Neuronal stem cell (in vitro differentiated cells): ENCODE measurements around the gene FCMR.
"Not testable (repeated sequence)": the region's sequence is repeated elsewhere in the genome, so short reads cannot be mapped to it uniquely, and the experiment has no call there.

Source experiments
- DNase-seq: peaks from one replicate; pipeline ENCODE4 v3.0.0-alpha.2; 2013; ENCODE audit warnings: low spot score
- H2AFZ ChIP-seq: one replicate; pipeline ENCODE4 v1.6.1; 2013; ENCODE audit warnings: mild to moderate bottlenecking, low read length, inconsistent platforms
- H2AK5ac ChIP-seq: 2 replicates; pipeline ENCODE4 v1.6.1; 2013; ENCODE audit warnings: low read depth, mild to moderate bottlenecking, inconsistent platforms, low read length, moderate library complexity, mixed read lengths
- H2BK120ac ChIP-seq: 2 replicates; pipeline ENCODE4 v1.6.1; 2013; ENCODE audit warnings: low read depth, mild to moderate bottlenecking, inconsistent platforms, low read length, moderate library complexity, mixed read lengths
- H2BK12ac ChIP-seq: one replicate; pipeline ENCODE4 v1.6.1; 2013; ENCODE audit warnings: low read length, inconsistent platforms
- H2BK15ac ChIP-seq: 2 replicates; pipeline ENCODE4 v1.6.1; 2013; ENCODE audit warnings: mild to moderate bottlenecking, low read length, inconsistent platforms, mixed read lengths
- H2BK5ac ChIP-seq: one replicate; pipeline ENCODE4 v1.6.1; 2013; ENCODE audit warnings: inconsistent platforms, mild to moderate bottlenecking, low read length, moderate library complexity
- H3K14ac ChIP-seq: one replicate; pipeline ENCODE4 v1.6.1; 2013; ENCODE audit warnings: low read length, inconsistent platforms
- H3K18ac ChIP-seq: 2 replicates; pipeline ENCODE4 v1.6.1; 2013; ENCODE audit warnings: low read length, inconsistent platforms
- H3K23ac ChIP-seq: 2 replicates; pipeline ENCODE4 v1.6.1; 2013; ENCODE audit warnings: low read depth, mild to moderate bottlenecking, mixed read lengths, low read length, inconsistent platforms; ENCODE audit not compliant: poor library complexity
- H3K27ac ChIP-seq: replicated peaks from 3 replicates; pipeline ENCODE4 v1.5.1; 2013; ENCODE audit warnings: low read length, inconsistent platforms
- H3K27me3 ChIP-seq, 3 experiments: 2 replicates each; pipeline ENCODE4 v1.6.1; 2013; ENCODE audit warnings: low read length in 3 of 3, mild to moderate bottlenecking in 2 of 3, inconsistent platforms in 1 of 3, low read depth in 1 of 3, mixed read lengths in 1 of 3, moderate library complexity in 1 of 3; ENCODE audit not compliant: control insufficient read depth in 3 of 3, insufficient read depth in 3 of 3
- H3K36me3 ChIP-seq, 2 donors: replicated peaks in 1 of 2; 2 replicates each; pipeline ENCODE4 v1.6.1; 2013; ENCODE audit warnings: low read length in 2 of 2; ENCODE audit not compliant: control insufficient read depth in 2 of 2, insufficient read depth in 2 of 2
- H3K4ac ChIP-seq: 2 replicates; pipeline ENCODE4 v1.6.1; 2013; ENCODE audit warnings: inconsistent platforms, mild to moderate bottlenecking, low read length, moderate library complexity
- H3K4me1 ChIP-seq, 2 donors: 1 replicate in 1 of 2; 2 replicates in 1 of 2; pipeline ENCODE4 v1.6.1; 2013; ENCODE audit warnings: low read length in 2 of 2, low read depth in 1 of 2; ENCODE audit not compliant: control insufficient read depth in 2 of 2, insufficient read depth in 1 of 2
- H3K4me2 ChIP-seq: one replicate; pipeline ENCODE4 v1.6.1; 2013; ENCODE audit warnings: mild to moderate bottlenecking, low read length, inconsistent platforms; ENCODE audit not compliant: insufficient read depth, poor library complexity, severe bottlenecking
- H3K4me3 ChIP-seq, 2 donors: 2 replicates each; pipeline ENCODE4 v1.5.1; 2013; ENCODE audit warnings: low read length in 2 of 2, mild to moderate bottlenecking in 2 of 2, inconsistent platforms in 1 of 2, moderate library complexity in 1 of 2
- H3K79me1 ChIP-seq: one replicate; pipeline ENCODE4 v1.6.1; 2013; ENCODE audit warnings: low read depth, mild to moderate bottlenecking, inconsistent platforms, low read length, moderate library complexity
- H3K9ac ChIP-seq: one replicate; pipeline ENCODE4 v1.6.1; 2013; ENCODE audit warnings: mild to moderate bottlenecking, low read depth, low read length, inconsistent platforms; ENCODE audit not compliant: poor library complexity
- H3K9me3 ChIP-seq, 2 donors: replicated peaks in 1 of 2; 2 replicates each; pipeline versions ENCODE3 to v1.6.1; 2013; ENCODE audit warnings: low read length in 2 of 2, mild to moderate bottlenecking in 2 of 2, inconsistent platforms in 1 of 2, low read depth in 1 of 2, mixed read lengths in 1 of 2, moderate library complexity in 1 of 2; ENCODE audit not compliant: control insufficient read depth in 2 of 2, insufficient read depth in 1 of 2
- H4K8ac ChIP-seq: one replicate; pipeline ENCODE4 v1.6.1; 2013; ENCODE audit warnings: low read depth, mild to moderate bottlenecking, inconsistent platforms, low read length, moderate library complexity
- H4K91ac ChIP-seq: one replicate; pipeline ENCODE4 v1.6.1; 2013; ENCODE audit warnings: low read length, low read depth, mild to moderate bottlenecking, inconsistent platforms; ENCODE audit not compliant: poor library complexity
- WGBS, 2 donors: extraction: QIAGEN DNeasy Blood & Tissue Kit; methylation state at CpG; one replicate each; pipeline ENCODE4 v1.1.7; 2013; ENCODE audit warnings: missing lambda C conversion rate in 2 of 2, mixed read lengths in 1 of 2; ENCODE audit not compliant: insufficient read length in 2 of 2, insufficient replicate concordance in 1 of 2; ENCODE audit errors: extremely low coverage in 2 of 2; 5-methylcytosine and 5-hydroxymethylcytosine counted together

Gene FCMR

DNA sequence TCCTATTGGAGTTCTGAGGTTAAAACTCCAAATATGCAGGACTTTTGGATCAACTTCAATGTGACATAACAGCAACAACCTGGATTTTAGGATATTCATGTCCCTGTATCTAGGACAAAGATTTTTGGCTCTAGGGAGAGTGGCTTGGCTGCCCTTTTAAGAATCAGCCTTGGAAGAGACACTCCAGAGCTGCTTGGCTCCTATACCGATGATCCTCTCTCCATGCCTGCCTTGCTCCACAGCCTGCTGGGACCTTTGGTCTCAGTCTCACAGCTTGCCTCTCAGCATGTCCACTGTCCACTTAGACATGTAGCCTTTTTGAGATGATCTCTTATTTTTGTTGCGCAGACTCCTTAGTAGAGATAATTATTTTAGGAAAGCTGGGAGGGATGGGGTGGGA is 4.5 kb upstream of the FCMR start:
- peaks cover 0 to 4% (median 0%) of the 10 kb centered on the region in 3 experiments for H3K27me3 ChIP-seq
- H3K14ac ChIP-seq: no peak overlapping the region
- H3K9ac ChIP-seq: no peak overlapping the region
- H3K9me3 ChIP-seq: no peaks in the 10 kb centered on the region
- H3K18ac ChIP-seq: no peak overlapping the region
- H3K4me3 ChIP-seq: no peak overlapping the region
- no peak overlapping the region for H4K8ac ChIP-seq
- no peak overlapping the region for H2AFZ ChIP-seq
- WGBS, 2 donors: no CpG with 5 or more reads among the region's 2 CpGs
- no peak overlapping the region for H2AK5ac ChIP-seq
- peaks cover 0 to 5% of the 10 kb centered on the region in 2 donors for H3K4me1 ChIP-seq
- H3K27ac ChIP-seq: no peak overlapping the region
- no peak overlapping the region for H3K4ac ChIP-seq
- no peak overlapping the region for H2BK120ac ChIP-seq
- H2BK15ac ChIP-seq: no peak overlapping the region
- peaks cover 0 to 4% of the 10 kb centered on the region in 2 donors for H3K36me3 ChIP-seq
- no peak overlapping the region for H4K91ac ChIP-seq
- H2BK5ac ChIP-seq: no peak overlapping the region
- H2BK12ac ChIP-seq: no peak overlapping the region
- H3K79me1 ChIP-seq: peaks cover 4% of the 10 kb centered on the region
- H3K4me2 ChIP-seq: no peak overlapping the region
- no peak for DNase-seq
- H3K23ac ChIP-seq: no peak overlapping the region

DNA sequence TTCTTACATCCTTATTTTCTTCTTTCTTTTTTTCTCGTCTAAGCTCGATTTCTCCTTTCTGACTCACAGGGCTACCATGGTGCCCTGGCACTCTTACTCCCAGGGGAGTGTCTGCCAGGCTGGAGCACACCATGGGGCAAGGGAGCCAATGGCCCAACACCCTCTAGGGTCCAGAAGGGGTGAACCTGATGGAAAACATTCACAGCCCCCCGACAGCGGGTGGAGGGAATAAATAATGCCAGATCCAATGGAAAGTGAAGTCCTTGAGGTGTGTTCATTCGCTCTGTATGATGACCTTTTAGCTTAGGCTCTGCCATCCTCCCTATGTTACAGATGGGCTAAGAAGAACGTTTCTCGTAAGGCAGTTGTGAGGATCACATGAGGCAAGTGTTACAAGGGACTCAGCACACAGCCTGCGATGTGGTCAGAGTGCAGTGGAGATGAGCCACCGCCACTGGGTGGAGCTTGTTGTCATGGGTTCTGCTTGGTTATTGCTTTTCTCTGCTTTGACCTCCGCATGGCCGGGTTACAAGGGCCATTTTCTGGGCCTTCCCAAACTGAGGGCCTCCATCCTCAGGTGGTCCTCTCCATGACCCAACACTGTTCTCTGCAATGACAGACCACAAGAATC is 3.5 kb upstream of the FCMR start:
- Histone ChIP-seq H2BK12ac (no peak overlapping the region), H2BK120ac (no peak overlapping the region), H4K91ac (no peak overlapping the region), H3K4me2 (no peak overlapping the region), H2AK5ac (no peak overlapping the region), H3K14ac (no peak overlapping the region), H3K79me1 (peaks cover 4% of the 10 kb centered on the region), H3K27me3 (peaks cover 0 to 4% (median 0%) of the 10 kb centered on the region in 3 experiments), H2BK5ac (no peak overlapping the region), H3K4ac (no peak overlapping the region), H4K8ac (no peak overlapping the region), H3K18ac (no peak overlapping the region), H3K9me3 (no peaks in the 10 kb centered on the region), H2AFZ (no peak overlapping the region), H3K9ac (no peak overlapping the region), H2BK15ac (no peak overlapping the region), H3K23ac (no peak overlapping the region), H3K4me3 (no peak overlapping the region), H3K27ac (no peak overlapping the region), H3K4me1 (peaks cover 0 to 5% of the 10 kb centered on the region in 2 donors), H3K36me3 (peaks cover 0 to 4% of the 10 kb centered on the region in 2 donors)
- no CpG with 5 or more reads among the region's 11 CpGs for WGBS, 2 donors
- DNase-seq: no peak

DNA sequence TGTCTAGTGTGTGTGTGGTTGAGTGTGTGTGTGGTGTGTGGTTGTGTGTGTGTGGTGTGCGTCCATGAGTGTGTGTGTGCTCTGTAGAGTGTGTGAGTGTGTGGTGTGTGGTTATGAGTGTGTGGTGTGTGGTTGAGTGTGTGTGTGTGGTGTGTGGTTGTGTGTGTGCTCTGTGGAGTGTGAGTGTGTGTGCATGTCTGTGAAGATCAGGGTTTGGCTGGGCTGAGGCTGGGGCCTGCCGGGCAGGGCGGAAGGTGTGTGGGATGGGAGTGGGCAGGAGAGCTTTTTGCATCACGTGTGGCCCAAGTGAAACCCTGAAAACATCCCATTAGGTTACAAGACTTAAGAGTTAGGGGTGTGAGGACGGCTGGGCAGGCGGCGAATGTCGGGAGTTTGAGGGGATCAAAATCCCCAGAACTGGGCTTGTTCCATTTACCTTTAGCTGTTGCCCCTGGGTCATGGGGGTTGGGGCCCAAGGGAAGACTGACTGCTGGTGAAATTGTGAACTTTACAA is 2.9 kb upstream of the FCMR start:
- Histone ChIP-seq H3K23ac (peak overlapping the region; percentile 18), H3K4me1 (peaks cover 0 to 5% of the 10 kb centered on the region in 2 donors), H3K4me2 (no peak overlapping the region), H3K36me3 (peaks cover 0 to 4% of the 10 kb centered on the region in 2 donors), H3K4ac (no peak overlapping the region), H2BK12ac (no peak overlapping the region), H3K9me3 (no peaks in the 10 kb centered on the region), H3K4me3 (peak overlapping the region in 1 of 2 donors; percentile 47), H3K27ac (no peak overlapping the region), H2AFZ (no peak overlapping the region), H4K8ac (no peak overlapping the region), H3K27me3 (peaks cover 0 to 4% (median 0%) of the 10 kb centered on the region in 3 experiments), H4K91ac (no peak overlapping the region), H2AK5ac (no peak overlapping the region), H3K18ac (no peak overlapping the region), H3K79me1 (peaks cover 4% of the 10 kb centered on the region), H2BK5ac (no peak overlapping the region), H3K14ac (peak overlapping the region; percentile 2), H3K9ac (peak overlapping the region; percentile 51), H2BK120ac (no peak overlapping the region), H2BK15ac (no peak overlapping the region)
- no peak for DNase-seq
- no CpG with 5 or more reads among the region's 8 CpGs for WGBS, 2 donors

DNA sequence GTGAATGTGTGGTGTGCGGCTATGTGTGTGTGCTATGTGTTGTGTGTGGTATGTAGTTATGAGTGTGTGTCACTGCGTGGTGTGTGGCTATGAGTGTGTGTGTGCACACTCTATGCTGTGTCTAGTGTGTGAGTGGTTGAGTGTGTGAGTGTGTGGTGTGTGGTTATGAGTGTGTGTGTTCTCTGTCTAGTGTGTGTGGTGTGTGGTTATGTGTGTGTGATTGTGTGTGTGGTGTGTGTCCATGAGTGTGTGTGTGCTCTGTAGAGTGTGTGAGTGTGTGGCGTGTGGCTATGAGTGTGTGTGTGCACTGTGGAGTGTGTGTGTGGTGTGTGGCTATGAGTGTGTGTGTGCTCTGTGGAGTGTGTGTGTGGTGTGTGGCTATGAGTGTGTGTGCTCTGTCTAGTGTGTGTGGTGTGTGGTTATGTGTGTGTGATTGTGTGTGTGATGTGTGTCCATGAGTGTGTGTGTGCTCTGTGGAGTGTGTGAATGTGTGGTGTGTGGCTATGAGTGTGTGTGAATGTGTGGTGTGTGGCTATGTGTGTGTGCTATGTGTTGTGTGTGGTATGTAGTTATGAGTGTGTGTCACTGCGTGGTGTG is 2.3 kb upstream of the FCMR start:
- not testable (repeated sequence) for H3K4me1 ChIP-seq, H2BK15ac ChIP-seq, H3K36me3 ChIP-seq, H3K4me2 ChIP-seq, H3K9me3 ChIP-seq, H4K91ac ChIP-seq, H2BK5ac ChIP-seq, H2BK12ac ChIP-seq, H3K4ac ChIP-seq, H2AK5ac ChIP-seq, H2BK120ac ChIP-seq, H2AFZ ChIP-seq, H3K79me1 ChIP-seq, H4K8ac ChIP-seq, H3K27me3 ChIP-seq, DNase-seq
- Histone ChIP-seq H3K27ac (peak overlapping the region; percentile 18), H3K4me3 (peak overlapping the region in 1 of 2 donors; percentile 47), H3K14ac (peak overlapping the region; percentile 2), H3K9ac (peak overlapping the region; percentile 51), H3K23ac (peak overlapping the region; percentile 18), H3K18ac (peak overlapping the region; percentile 9)
- WGBS, 2 donors: 100% methylated on average over 1 of the region's 4 CpGs; no CpG with 5 or more reads in 1 of the 2 donors
